GM21737 (cell line): ENCODE results near the gene KRTAP4-5.
"Not testable (repeated sequence)": the region's sequence is repeated elsewhere in the genome, so short reads cannot be mapped to it uniquely, and the experiment has no call there.

ENCODE experiments used
- ATAC-seq: cut with Tn5 transposase; IDR thresholded peaks from one replicate; pipeline ENCODE4 v1.9.1; 2021; ENCODE audit warnings: mild to moderate bottlenecking, moderate library complexity; ENCODE audit not compliant: unreplicated experiment

Gene KRTAP4-5

DNA sequence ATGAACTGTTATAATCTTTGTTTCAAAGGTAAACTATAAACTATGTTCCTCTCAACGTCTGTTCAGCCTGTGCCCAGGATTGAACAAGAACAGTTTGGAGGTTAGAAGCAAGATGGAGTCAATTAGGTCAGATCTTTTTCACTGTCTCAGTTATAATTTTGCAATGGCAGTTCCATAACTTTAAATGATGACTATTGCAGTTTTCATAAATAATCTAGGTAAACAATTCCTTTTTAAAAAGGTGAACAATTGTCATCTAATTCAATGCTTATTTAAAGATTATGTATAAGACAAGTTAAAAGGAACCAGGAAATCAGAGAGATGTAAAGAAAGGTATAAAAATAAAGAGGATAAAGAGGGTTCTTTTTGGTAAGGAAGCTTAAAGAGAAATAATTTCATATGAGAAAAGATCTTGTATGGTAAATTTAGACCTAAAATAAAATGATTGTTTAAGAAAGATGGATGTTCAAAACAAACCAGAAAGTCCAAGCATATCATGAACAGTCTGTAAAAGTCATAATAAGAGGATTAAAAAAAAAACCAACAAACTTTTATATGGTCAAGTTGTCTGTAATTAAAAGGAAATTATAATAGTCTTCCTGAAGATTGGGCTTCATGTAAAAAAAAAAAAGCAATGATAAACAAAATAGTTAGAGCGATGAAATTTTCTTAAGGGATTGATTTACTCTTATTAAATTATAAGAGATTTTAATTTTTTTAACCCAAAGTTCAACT lies 38.3 kb downstream of the KRTAP4-5 start:
- no peak for ATAC-seq

DNA sequence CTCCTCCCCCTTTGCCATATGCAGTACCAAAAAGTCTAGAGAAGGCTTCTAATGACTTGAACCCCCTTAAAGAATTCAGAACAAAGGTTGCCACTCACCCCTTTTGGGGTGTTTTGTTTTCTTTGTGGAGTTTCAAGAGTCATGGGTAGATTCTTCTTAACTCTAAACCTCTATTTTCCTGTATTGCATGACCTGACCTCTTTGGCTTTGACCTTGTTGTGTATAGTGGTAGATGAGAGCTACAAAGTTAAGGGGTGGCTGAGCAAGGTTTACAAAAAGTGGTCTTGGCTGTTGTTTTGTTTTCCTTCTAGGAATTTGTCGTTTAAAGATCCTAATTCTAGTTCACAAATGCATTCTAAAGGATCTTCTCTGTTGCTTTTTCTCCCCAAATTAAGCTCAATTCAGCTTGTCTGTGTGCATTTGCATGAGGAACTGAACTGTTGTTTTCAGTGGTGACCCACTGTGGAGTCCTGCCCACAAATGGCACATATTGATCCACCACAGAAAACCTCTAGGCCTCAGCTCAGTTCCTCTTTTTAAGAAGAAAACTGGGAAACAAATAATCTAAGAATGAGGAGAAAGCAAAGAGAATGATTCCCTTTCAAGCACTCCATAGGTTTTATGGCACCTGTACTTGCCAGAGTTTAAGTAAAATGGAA lies 40.8 kb downstream of the KRTAP4-5 start:
- ATAC-seq, result not testable (repeated sequence)

DNA sequence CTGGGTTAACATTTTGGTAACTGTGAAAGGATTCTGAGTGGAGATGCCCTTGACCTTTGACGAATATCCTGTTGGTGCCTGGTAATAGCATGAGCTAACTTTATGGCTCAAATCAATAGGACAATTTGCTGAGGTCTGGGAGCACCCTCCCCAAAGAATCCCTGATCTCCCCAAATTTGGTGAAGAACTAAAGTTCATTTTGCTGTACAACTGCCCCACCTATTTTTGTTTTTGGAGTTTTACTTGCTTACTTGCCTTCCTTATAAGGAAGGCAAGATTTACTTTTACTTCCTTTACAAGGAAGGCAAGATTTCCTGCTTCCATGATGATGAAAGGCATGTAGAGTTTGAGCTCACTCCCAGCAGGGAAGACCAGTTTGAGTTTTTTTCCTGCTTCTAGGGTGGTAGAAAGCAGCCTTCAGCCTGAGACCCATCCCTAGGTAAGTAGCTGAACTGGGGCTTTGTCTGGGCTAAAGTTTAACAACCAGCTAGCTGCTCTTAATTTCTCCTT lies 41.6 kb downstream of the KRTAP4-5 start:
- ATAC-seq, result no peak

DNA sequence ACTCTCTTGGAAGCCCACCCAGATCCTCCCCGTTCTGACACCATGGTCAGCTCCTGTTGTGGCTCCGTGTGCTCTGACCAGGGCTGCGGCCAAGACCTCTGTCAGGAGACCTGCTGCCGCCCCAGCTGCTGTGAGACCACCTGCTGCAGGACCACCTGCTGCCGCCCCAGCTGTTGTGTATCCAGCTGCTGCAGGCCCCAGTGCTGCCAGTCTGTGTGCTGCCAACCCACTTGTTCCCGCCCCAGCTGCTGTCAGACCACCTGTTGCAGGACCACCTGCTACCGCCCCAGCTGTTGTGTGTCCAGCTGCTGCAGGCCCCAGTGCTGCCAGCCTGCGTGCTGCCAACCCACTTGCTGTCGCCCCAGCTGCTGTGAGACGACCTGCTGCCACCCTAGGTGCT lies 44.3 kb downstream of the KRTAP4-5 start, which contains the start of gene KRTAP4-9:
TSS of gene KRTAP4-9 (plus strand) at position 43 of the 400 bp plus-strand sequence. CDS start at position 43, 0 bp downstream.
- ATAC-seq, result not testable (repeated sequence)

DNA sequence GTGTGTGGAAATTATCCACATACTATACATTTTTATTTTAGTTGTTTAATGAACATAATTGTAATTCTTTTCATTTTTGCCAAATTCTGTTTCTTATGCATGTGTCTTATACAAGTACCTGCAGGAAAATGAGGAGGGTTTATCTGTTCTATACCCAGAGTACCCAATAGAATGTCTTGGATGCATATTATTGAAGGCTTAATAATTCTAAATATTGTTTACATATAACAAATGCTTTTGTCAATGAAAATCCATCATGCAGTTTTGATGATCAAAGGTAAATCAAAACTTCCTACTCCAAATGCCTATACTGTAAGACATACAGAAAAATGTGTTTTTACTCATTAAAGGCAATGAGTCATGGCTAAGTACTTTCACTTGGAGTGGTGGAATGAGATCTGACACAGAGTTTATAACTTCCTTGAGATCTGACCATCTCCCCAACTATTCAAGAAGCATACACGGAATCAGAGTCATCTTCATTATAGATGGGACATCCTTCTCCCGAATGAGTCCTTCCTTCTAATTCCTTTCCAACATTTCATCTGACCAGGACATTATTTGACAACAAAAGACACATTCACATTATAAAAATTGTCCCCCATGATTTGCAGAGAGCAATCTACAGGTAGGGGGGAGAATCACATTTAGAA lies 45.1 kb downstream of the KRTAP4-5 start:
- ATAC-seq, result not testable (repeated sequence)

DNA sequence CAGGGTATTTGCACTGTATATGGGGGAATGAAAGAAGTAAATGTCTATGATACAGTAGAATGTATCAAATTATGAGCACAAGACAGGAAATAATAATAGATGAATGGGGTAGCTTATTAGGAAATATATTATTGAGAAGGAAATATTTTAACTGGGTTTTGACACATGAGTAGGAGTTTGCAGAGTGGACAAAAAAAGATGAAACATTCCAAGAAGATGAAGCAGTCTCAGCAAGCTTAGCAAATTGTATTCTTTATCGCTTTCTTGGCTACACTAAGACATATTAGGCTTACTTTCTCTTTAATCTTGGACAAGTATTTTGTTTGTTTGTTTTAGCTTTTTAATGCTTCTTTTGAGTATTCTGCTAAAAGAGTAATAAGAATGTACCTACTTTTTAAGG lies 45.7 kb downstream of the KRTAP4-5 start:
- no peak for ATAC-seq

DNA sequence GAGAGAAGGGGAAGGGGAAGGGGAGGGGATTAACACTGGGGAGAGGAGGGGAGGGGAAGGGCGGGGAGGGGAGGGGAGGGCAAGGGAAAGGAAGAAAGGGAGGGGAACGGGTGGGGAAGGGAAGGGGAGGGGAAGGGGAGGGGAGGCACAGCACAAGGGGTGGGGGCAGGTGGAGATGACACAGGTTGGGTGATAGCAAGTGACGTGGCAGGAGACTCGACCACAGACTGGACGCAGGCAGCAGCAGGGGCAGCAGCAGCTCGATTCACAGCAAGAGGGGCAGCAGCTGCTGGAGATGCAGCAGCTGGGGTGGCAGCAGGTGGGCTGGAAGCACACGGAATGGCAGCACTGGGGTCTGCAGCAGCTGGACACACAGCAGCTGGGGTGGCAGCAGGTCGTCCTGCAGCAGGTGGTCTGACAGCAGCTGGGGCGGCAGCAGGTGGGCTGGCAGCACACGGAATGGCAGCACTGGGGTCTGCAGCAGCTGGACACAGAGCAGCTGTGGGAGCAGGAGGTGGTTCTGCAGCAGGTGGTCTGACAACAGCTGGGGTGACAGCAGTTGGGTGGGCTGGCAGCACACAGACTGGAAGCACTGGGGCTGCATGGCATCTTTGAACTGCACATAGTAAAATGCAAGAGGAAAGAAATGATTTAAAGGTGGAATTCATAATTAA lies 47.9 kb downstream of the KRTAP4-5 start, which contains the start of gene KRTAP4-16:
TSS of gene KRTAP4-16 (minus strand) at position 624 of the 674 bp plus-strand sequence. CDS start at position 624, 0 bp downstream.
- no peak for ATAC-seq

DNA sequence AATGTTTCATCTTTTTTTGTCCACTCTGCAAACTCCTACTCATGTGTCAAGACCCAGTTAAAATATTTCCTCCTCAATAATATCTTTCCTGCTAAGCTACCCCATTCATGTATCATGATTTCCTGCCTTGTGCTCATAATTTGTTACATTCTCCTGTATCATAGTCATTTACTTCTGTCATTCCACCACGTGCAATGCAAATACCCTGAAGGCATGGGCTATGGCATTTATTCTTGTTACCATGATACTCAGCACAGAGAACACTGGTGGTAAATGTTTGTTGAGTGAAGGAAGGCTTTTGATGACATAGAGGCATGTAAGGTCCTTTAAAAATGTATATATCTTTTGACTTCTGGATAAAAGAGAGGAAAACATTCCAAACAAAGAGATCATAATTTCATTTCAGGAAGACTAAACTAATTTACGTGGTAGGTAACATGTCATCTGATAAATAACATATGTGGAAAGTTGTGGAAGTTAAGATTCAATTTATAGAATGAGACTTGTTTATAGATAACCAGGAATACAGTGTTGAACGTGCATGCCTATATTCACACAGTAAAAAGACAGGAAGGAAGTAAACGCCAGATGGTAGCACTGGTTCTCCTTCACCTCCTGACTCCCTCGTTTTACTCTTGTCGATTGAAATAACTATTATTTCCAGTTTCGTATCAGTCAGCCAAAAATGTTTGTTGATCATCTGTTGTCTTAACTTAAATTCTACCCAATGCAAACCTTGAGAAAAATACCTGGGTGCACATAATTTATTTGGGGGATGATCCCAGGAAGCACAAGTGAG lies 49.7 kb downstream of the KRTAP4-5 start:
- ATAC-seq, result not testable (repeated sequence)
